Activated CD8-positive, alpha-beta T cell treated with anti-CD3 and anti-CD28 coated beads for 36 hours (primary cell): ENCODE results near the gene ANKRA2. TPM values are rescaled to one million over a fixed set of nuclear protein-coding genes. Genes with fewer than 3 reads are reported as not detected.

ENCODE experiments used
- ATAC-seq: fragments of 200-7000 bp; cut with Tn5 transposase; one replicate; pipeline ENCODE4 v1.10.0; 2021; ENCODE audit warnings: mild to moderate bottlenecking, moderate library complexity
- CTCF ChIA-PET: fragments of 350-600 bp; sonication (Branson Sonifier 250); formaldehyde crosslinking; loops from one replicate; lab custom pipeline; 2021; ENCODE audit warnings: antibody characterized with exemption; lab: Charles Lee
- POLR2A ChIA-PET: fragments of 350-600 bp; sonication (Branson Sonifier 250); formaldehyde crosslinking; loops from one replicate; lab custom pipeline; 2021; ENCODE audit warnings: antibody characterized with exemption; lab: Charles Lee
- DNase-seq: peaks from one replicate; pipeline ENCODE4 v3.0.0-alpha.2; 2020
- H3K27ac Mint-ChIP-seq: one replicate; pipeline ENCODE4 v1.8.0; 2021; ENCODE audit warnings: mild to moderate bottlenecking, mixed read lengths
- H3K27me3 Mint-ChIP-seq: one replicate; pipeline ENCODE4 v1.8.0; 2021; ENCODE audit warnings: mixed read lengths
- H3K36me3 Mint-ChIP-seq: one replicate; pipeline ENCODE4 v1.8.0; 2021; ENCODE audit warnings: low read depth, mixed read lengths
- H3K4me1 Mint-ChIP-seq: one replicate; pipeline ENCODE4 v1.8.0; 2021; ENCODE audit warnings: low read depth, mixed read lengths
- H3K4me3 Mint-ChIP-seq: one replicate; pipeline ENCODE4 v1.8.0; 2021; ENCODE audit warnings: mild to moderate bottlenecking, moderate library complexity, mixed read lengths
- H3K9me3 Mint-ChIP-seq: one replicate; pipeline ENCODE4 v1.8.0; 2021; ENCODE audit warnings: mixed read lengths
- intact Hi-C: fragments of 100-400 bp; cut with micrococcal nuclease; formaldehyde crosslinking; loops from one replicate; pipeline ENCODE4 v1.10.0; 2022
- total RNA-seq, 2 experiments: library from RNA; stranded (reverse); gene quantifications; one replicate each; pipeline ENCODE4 v1.2.3, GENCODE V29; 2021
- TF ChIP-seq, protein P1 (sequence below): fragments of 200-600 bp; IDR thresholded peaks from one replicate; pipeline ENCODE4 v1.8.0; 2022; ENCODE audit warnings: antibody characterized with exemption, mild to moderate bottlenecking

Gene ANKRA2
- total RNA-seq, 2 experiments from 2014 or later, result 20.2 to 22.0 TPM

DNA sequence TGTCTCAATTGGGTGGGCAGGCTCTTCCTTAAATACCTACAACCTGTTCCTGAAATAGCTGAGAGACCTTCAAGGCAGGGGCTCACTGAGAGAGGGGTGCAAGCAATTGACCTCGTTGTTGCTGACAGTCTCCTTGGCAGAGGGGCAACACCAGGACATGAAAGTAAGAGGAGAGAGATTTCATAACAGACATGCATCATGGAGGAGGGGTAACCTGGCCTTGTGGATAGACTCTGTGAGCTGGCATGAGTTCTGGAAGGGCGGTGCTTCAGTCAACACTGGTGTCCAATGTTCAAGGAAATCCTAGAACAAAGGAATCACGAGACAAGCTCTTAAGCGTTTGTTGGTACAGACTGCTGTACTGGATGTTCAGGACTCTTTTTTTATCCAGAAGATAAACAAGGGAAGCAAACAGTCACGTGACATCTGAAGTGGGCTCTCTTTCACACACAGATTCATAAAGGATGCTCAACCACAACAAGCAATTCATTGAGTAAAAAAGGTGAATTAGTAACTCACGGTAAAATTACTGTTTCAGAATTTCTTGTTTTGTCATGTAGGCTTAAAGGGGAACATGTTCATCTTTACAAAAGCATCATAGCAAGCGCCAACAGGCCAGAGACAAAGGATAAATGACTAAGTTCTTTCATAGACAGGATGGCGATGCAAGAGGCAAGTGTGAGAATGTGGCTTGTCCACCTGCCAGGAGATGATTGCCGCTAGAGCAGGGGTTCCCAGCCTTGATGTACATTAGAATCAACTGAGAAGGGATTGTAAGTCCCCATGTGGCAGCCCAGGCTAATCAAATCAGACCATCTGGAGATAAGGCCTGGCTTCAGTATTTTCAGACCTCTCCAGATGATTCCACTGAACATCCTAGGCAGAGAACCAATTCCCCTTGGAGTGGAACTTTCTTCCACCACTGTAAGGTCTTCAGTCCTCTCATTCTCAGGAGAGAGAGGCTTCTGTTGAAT is 20.7 kb downstream of the ANKRA2 start:
- peaks cover 18% of the 10 kb centered on the region for H3K27me3 Mint-ChIP-seq
- peaks cover 2% of the 10 kb centered on the region for H3K4me1 Mint-ChIP-seq
- no peak overlapping the region for H3K4me3 Mint-ChIP-seq
- TF ChIP-seq, protein P1, sequence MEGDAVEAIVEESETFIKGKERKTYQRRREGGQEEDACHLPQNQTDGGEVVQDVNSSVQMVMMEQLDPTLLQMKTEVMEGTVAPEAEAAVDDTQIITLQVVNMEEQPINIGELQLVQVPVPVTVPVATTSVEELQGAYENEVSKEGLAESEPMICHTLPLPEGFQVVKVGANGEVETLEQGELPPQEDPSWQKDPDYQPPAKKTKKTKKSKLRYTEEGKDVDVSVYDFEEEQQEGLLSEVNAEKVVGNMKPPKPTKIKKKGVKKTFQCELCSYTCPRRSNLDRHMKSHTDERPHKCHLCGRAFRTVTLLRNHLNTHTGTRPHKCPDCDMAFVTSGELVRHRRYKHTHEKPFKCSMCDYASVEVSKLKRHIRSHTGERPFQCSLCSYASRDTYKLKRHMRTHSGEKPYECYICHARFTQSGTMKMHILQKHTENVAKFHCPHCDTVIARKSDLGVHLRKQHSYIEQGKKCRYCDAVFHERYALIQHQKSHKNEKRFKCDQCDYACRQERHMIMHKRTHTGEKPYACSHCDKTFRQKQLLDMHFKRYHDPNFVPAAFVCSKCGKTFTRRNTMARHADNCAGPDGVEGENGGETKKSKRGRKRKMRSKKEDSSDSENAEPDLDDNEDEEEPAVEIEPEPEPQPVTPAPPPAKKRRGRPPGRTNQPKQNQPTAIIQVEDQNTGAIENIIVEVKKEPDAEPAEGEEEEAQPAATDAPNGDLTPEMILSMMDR, result no peak
- no peaks in the 10 kb centered on the region for H3K9me3 Mint-ChIP-seq
- ATAC-seq (no peak), DNase-seq (no peak)
- intact Hi-C loops, result no loop called here
- ChIA-PET POLR2A (no interaction called here), CTCF (interaction anchor here (1.2 to 1.3 kb wide), 2 partner anchors 25 to 46 kb away, joined by 4 read pairs; no protein-coding TSS in a partner anchor)
- H3K27ac Mint-ChIP-seq, result no peak overlapping the region
- H3K36me3 Mint-ChIP-seq, result no peaks in the 10 kb centered on the region

DNA sequence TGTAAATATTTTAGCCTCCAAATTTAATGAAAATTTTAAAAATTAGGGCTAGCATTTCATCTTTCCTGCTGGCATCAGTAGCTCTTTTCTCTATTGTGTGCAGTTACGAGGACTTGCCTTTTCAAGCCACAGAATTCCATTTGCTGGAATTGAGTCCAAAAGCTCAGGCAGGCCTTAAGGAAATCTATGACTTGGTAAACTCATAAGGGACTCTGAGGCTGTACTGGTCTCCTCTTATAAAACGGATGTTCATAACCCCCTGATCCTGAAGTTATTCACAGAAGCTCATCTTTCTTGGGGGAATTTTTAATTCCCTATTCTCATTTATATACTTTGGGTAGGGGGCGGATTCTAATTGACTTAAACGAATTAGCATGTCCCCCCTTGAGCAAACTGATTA is 23.4 kb downstream of the ANKRA2 start:
- intact Hi-C loops, result no loop called here
- no peak for ATAC-seq
- H3K4me3 Mint-ChIP-seq, result no peak overlapping the region
- no peak overlapping the region for H3K27ac Mint-ChIP-seq
- H3K36me3 Mint-ChIP-seq, result no peaks in the 10 kb centered on the region
- peaks cover 2% of the 10 kb centered on the region for H3K4me1 Mint-ChIP-seq
- POLR2A ChIA-PET, result interaction anchor here (0.7 to 1.3 kb wide), 2 partner anchors 23 to 86 kb away, joined by 3 read pairs; partner anchors contain the start of genes ANKRA2 and UTP15
- no peak for DNase-seq
- peaks cover 19% of the 10 kb centered on the region for H3K27me3 Mint-ChIP-seq
- TF ChIP-seq, protein P1, result no peak
- CTCF ChIA-PET, result interaction anchor here (1.8 kb wide), 1 partner anchor 22 kb away, joined by 5 read pairs; no protein-coding TSS in a partner anchor
- H3K9me3 Mint-ChIP-seq, result no peaks in the 10 kb centered on the region

DNA sequence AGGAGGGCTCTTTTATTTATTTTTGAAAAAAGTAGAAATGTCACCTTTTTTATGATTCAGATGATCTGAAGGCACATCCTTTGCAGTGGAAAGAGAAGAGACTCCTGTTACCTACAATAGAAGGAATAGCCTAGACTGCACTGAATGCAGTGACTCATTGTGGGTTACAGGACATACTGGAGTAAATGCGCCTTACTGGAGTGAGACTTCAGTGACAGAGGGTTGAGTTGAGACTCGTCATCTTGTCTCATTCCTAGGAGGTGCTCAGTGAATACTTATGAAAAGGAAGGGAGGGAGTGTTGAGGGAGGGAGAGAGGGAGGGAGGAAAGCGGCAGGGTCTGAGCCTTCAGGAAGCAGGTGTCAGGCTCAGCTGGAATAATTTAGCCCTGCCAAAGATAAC is 25.2 kb downstream of the ANKRA2 start:
- H3K36me3 Mint-ChIP-seq, result no peaks in the 10 kb centered on the region
- ChIA-PET CTCF (interaction anchor here (6.5 kb wide), 1 partner anchor 16 kb away, joined by 108 read pairs; no protein-coding TSS in a partner anchor), POLR2A (no interaction called here)
- intact Hi-C loops, result no loop called here
- no peaks in the 10 kb centered on the region for H3K9me3 Mint-ChIP-seq
- TF ChIP-seq, protein P1, result no peak
- H3K4me3 Mint-ChIP-seq, result no peak overlapping the region
- no peak for DNase-seq
- H3K27ac Mint-ChIP-seq, result no peak overlapping the region
- peaks cover 2% of the 10 kb centered on the region for H3K4me1 Mint-ChIP-seq
- no peak for ATAC-seq
- H3K27me3 Mint-ChIP-seq, result peaks cover 17% of the 10 kb centered on the region

DNA sequence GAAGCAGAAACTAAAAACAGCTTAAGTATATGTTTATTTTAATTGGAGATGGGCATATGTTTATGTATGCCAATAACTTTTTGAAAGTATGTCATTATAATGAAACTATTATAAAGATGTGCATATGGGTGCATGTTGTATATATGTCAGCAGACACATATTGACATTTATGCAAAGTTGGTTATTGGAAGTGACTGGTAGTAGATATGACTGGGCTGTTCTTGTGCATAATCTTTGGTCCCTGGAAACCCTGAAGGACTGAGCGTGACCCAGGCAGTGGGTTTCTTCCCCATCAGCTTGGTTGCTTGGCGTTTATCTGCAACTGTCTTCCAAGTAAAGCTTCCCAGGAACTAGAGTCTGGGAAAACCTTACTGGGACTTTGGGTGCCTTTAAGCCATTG is 25.7 kb downstream of the ANKRA2 start:
- Mint-ChIP-seq H3K4me1 (peaks cover 2% of the 10 kb centered on the region), H3K4me3 (no peak overlapping the region), H3K36me3 (no peaks in the 10 kb centered on the region), H3K27me3 (peaks cover 17% of the 10 kb centered on the region), H3K27ac (no peak overlapping the region), H3K9me3 (no peaks in the 10 kb centered on the region)
- TF ChIP-seq, protein P1, result no peak
- intact Hi-C loops, result no loop called here
- no peak for DNase-seq
- POLR2A ChIA-PET, result no interaction called here
- CTCF ChIA-PET, result interaction anchor here (1.2 to 6.5 kb wide), 2 partner anchors 9 to 16 kb away, joined by 4 to 108 read pairs; no protein-coding TSS in a partner anchor
- no peak for ATAC-seq

GRCh38 chr5:73534971-73535370 is 30.5 kb downstream of the ANKRA2 start:
- H3K27ac Mint-ChIP-seq, result no peak overlapping the region
- no peak overlapping the region for H3K4me3 Mint-ChIP-seq
- no peak for ATAC-seq
- CTCF ChIA-PET, result interaction anchor here (0.6 to 6.5 kb wide), 8 partner anchors 11 to 541 kb away, joined by 3 to 108 read pairs (median 4); no protein-coding TSS in a partner anchor
- TF ChIP-seq, protein P1, result no peak
- H3K27me3 Mint-ChIP-seq, result peaks cover 19% of the 10 kb centered on the region
- DNase-seq, result no peak
- POLR2A ChIA-PET, result no interaction called here
- H3K36me3 Mint-ChIP-seq, result no peaks in the 10 kb centered on the region
- intact Hi-C loops, result no loop called here
- no peaks in the 10 kb centered on the region for H3K9me3 Mint-ChIP-seq
- H3K4me1 Mint-ChIP-seq, result no peaks in the 10 kb centered on the region
